Fibroblast of lung (primary cell): ENCODE measurements around the gene MISFA. TPM values are rescaled to one million over a fixed set of nuclear protein-coding genes. Genes with fewer than 3 reads are reported as not detected.
A peak's percentile ranks its signal among the peaks of the same experiment; 100 is the strongest.
"Not testable (repeated sequence)": the region's sequence is repeated elsewhere in the genome, so short reads cannot be mapped to it uniquely, and the experiment has no call there.

ENCODE experiments used
- DNase-seq, 2 donors: peaks; one replicate each; pipeline versions ENCODE4 v3.0.0 to v3.0.0-alpha.2; 2010; ENCODE audit warnings: low read depth in 2 of 2
- H2AFZ ChIP-seq: 2 replicates; pipeline ENCODE4 v1.5.1; 2012; ENCODE audit warnings: low read length, control low read depth, inconsistent platforms
- H3K27ac ChIP-seq: 2 replicates; pipeline ENCODE4 v1.5.1; 2011; ENCODE audit warnings: low read length, control low read depth; ENCODE audit not compliant: insufficient read depth
- H3K27me3 ChIP-seq: 2 replicates; pipeline ENCODE4 v1.5.1; 2011; ENCODE audit warnings: mild to moderate bottlenecking, low read length; ENCODE audit not compliant: control insufficient read depth, insufficient read depth
- H3K36me3 ChIP-seq: 2 replicates; pipeline ENCODE4 v1.5.1; 2011; ENCODE audit warnings: low read length; ENCODE audit not compliant: control insufficient read depth, insufficient read depth
- H3K4me1 ChIP-seq: 2 replicates; pipeline ENCODE4 v1.5.1; 2011; ENCODE audit warnings: low read length; ENCODE audit not compliant: control insufficient read depth, insufficient read depth; ENCODE audit errors: extremely low read depth
- H3K4me2 ChIP-seq: 2 replicates; pipeline ENCODE4 v1.5.1; 2011; ENCODE audit warnings: low read length, control low read depth; ENCODE audit not compliant: insufficient read depth; ENCODE audit errors: extremely low read depth
- H3K4me3 ChIP-seq, 4 experiments: fragments of 200-600 bp in 1 of 4; sonication (generic) in 1 of 4; replicated peaks in 1 of 4; 2 replicates each; pipeline ENCODE4 v1.5.1; 2011 to 2016; ENCODE audit warnings: low read length in 4 of 4, low read depth in 3 of 4, mild to moderate bottlenecking in 3 of 4, control low read depth in 2 of 4, inconsistent platforms in 1 of 4, mixed read lengths in 1 of 4; ENCODE audit not compliant: insufficient read depth in 1 of 4; ENCODE audit errors: control extremely low read depth in 1 of 4
- H3K79me2 ChIP-seq: 2 replicates; pipeline ENCODE4 v1.5.1; 2012; ENCODE audit warnings: mild to moderate bottlenecking, low read length, inconsistent platforms; ENCODE audit not compliant: control insufficient read depth, insufficient read depth
- H3K9ac ChIP-seq: 2 replicates; pipeline ENCODE4 v1.5.1; 2011; ENCODE audit warnings: mild to moderate bottlenecking, low read length, control low read depth; ENCODE audit not compliant: insufficient read depth
- H3K9me3 ChIP-seq: 2 replicates; pipeline ENCODE4 v1.5.1; 2012; ENCODE audit warnings: low read depth, low read length; ENCODE audit not compliant: control insufficient read depth, insufficient read depth
- H4K20me1 ChIP-seq: 2 replicates; pipeline ENCODE4 v1.5.1; 2011; ENCODE audit warnings: low read length; ENCODE audit not compliant: control insufficient read depth, insufficient read depth; ENCODE audit errors: extremely low read depth
- CTCF ChIP-seq, 2 donors: IDR thresholded peaks in 1 of 2; conservative IDR thresholded peaks in 1 of 2; 1 replicate in 1 of 2; 2 replicates in 1 of 2; pipeline ENCODE4 v1.5.1; 2011 to 2012; ENCODE audit warnings: low read length in 2 of 2, control low read depth in 1 of 2, inconsistent platforms in 1 of 2, low read depth in 1 of 2, mild to moderate bottlenecking in 1 of 2
- EZH2 ChIP-seq: IDR thresholded peaks from 2 replicates; pipeline ENCODE4 v1.5.1; 2012; ENCODE audit warnings: low read length, control low read depth, mild to moderate bottlenecking; ENCODE audit errors: missing control alignments
- polyA plus RNA-seq, 2 donors: library from polyadenylated mRNA; depleted of rRNA in 1 of 2; stranded (reverse) in 1 of 2; unstranded in 1 of 2; fragments of >200 nt; gene quantifications; 2 replicates each; pipeline ENCODE4 v1.2.1, GENCODE V29; 2011 to 2012; ENCODE audit warnings: missing spikeins in 1 of 2
- total RNA-seq: library from RNA; depleted of rRNA; stranded (reverse); fragments of >200 nt; gene quantifications from 2 replicates; pipeline ENCODE4 v1.2.1, GENCODE V29; 2014

Gene MISFA
- total and polyA plus RNA-seq, 2 donors (not counting 1 experiment from before 2014, with no cell fraction given), result 0.50 to 1.4 TPM

- Histone ChIP-seq H2AFZ (peak overlapping the region; percentile 70), H3K4me2 (peak overlapping the region; percentile 96), H3K4me3 (peak overlapping the region; percentile 70 to 96 (median 92)), H3K36me3 (no peaks in the 10 kb centered on the region), H4K20me1 (no peaks in the 10 kb centered on the region), H3K9me3 (no peaks in the 10 kb centered on the region), H3K4me1 (peaks cover 6% of the 10 kb centered on the region), H3K79me2 (peaks cover 51% of the 10 kb centered on the region), H3K9ac (peak overlapping the region; percentile 76), H3K27ac (peak overlapping the region; percentile 87), H3K27me3 (no peaks in the 10 kb centered on the region)
- no peak for TF ChIP-seq EZH2
- no peak for TF ChIP-seq CTCF (conservative IDR thresholded peaks at IDR 0.05 in 1 of 2, IDR thresholded peaks at IDR 0.05 in 1 of 2; ENCODE audit: low read depth in 1 of 2, low read length in 2 of 2)
- DNase-seq, result peak; percentile 19 to 24
Measured at GRCh38 chr11:18633256-18634139, 33.9 kb downstream of the MISFA start.

- H3K4me1 ChIP-seq, result peaks cover 6% of the 10 kb centered on the region
- H3K27me3 ChIP-seq, result no peaks in the 10 kb centered on the region
- H2AFZ ChIP-seq, result peak within 1 kb of the TSS; percentile 88
- peak; percentile 99 to 100 for DNase-seq
- H3K9me3 ChIP-seq, result no peaks in the 10 kb centered on the region
- H3K4me3 ChIP-seq, result peak within 1 kb of the TSS; percentile 70 to 96 (median 92)
- H3K4me2 ChIP-seq, result peak within 1 kb of the TSS; percentile 96
- peak within 1 kb of the TSS; percentile 94 for H3K27ac ChIP-seq
- H3K9ac ChIP-seq, result peak within 1 kb of the TSS; percentile 88
- H3K79me2 ChIP-seq, result peaks cover 42% of the 10 kb centered on the region
- no peaks in the 10 kb centered on the region for H4K20me1 ChIP-seq
- TF ChIP-seq EZH2, result no peak
- no peaks in the 10 kb centered on the region for H3K36me3 ChIP-seq
Measured at GRCh38 chr11:18634140-18635032, 34.8 kb downstream of the MISFA start, which contains the start of gene SPTY2D1. Gene SPTY2D1, minus strand, starts transcription at chr11:18634342. Its CDS starts 85 bp downstream, at chr11:18634257.

- no peak for TF ChIP-seq CTCF (conservative IDR thresholded peaks at IDR 0.05 in 1 of 2, IDR thresholded peaks at IDR 0.05 in 1 of 2; ENCODE audit: low read depth in 1 of 2, low read length in 2 of 2)
- no peak for TF ChIP-seq EZH2
- Histone ChIP-seq H3K27ac (no peak overlapping the region), H3K4me1 (no peaks in the 10 kb centered on the region), H3K27me3 (no peaks in the 10 kb centered on the region), H3K9me3 (no peaks in the 10 kb centered on the region), H4K20me1 (no peaks in the 10 kb centered on the region), H3K36me3 (no peaks in the 10 kb centered on the region), H3K4me2 (no peak overlapping the region), H3K79me2 (no peaks in the 10 kb centered on the region), H3K9ac (no peak overlapping the region), H2AFZ (no peak overlapping the region), H3K4me3 (no peak overlapping the region)
- no peak for DNase-seq
Measured at GRCh38 chr11:18641677-18642076, 42.1 kb downstream of the MISFA start.

- DNase-seq, H3K27me3 ChIP-seq, H3K4me1 ChIP-seq, H3K4me3 ChIP-seq, H3K79me2 ChIP-seq, H3K9ac ChIP-seq, H4K20me1 ChIP-seq, H3K27ac ChIP-seq, H3K4me2 ChIP-seq, H3K36me3 ChIP-seq, H3K9me3 ChIP-seq, H2AFZ ChIP-seq: not testable (repeated sequence)
Measured at GRCh38 chr11:18643034-18643433, 43.4 kb downstream of the MISFA start.
